Measurements from ENCODE around the gene TSPAN19. TPM values are rescaled to one million over a fixed set of nuclear protein-coding genes. Genes with fewer than 3 reads are reported as not detected.
"Not testable (repeated sequence)": the region's sequence is repeated elsewhere in the genome, so short reads cannot be mapped to it uniquely, and the experiment has no call there.

TSPAN19 gene
- total RNA-seq (2014; rRNA removed; shearing (Covaris generic)), result not detected in 2 replicates

DNA sequence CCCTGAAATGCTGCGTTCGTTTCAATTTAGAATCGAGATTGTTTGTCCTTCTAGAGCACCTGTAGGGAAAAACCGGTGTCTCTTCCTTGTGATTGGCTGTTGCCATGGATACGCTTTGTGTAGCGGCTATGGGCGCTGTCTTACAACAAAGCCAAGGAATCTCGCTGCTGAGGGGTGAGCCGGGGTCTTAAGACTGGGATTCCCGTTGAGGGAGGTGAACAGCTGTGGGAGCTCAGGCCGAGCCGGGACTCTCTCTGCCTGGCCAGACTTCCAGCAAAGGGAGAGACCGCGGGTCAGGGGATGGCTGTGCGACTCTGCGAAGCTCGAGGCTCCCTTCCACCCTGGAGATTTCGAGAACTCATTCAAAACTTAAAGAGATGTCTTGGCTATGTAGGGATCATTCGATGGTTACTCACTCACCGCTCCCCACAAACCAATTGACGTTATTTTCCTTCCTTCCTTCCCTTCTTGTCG, at the start of gene TSPAN19, which contains the start of gene LRRIQ1:
TSS of gene TSPAN19 (minus strand) at position 44 of the 474 bp plus-strand sequence. CDS start 6,331 bp downstream, outside the sequence.
TSS of gene LRRIQ1 (plus strand) at position 118 of the 474 bp plus-strand sequence. CDS start 1,826 bp downstream, outside the sequence.
- DNase-seq (ENCODE audit: low spot score), result peak; percentile 77

DNA sequence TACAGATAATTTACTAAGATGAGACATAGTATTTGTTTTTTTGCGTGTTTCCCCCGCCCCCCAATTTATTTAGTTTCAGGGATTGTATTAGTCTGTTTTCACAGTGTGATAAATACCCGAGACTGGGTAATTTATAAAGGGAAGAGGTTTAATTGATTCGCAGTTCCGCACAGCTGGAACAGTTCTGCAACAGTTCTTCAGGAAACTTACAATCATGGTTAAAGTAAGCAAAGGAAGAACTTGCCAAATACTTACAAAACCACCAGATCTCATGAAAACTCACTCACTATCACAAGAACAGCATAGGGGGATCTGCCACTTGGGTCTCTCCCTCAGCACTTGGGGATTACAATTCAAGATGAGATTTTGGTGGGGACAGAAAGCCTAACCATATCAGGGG, 49.0 kb upstream of the TSPAN19 start:
- no peak for DNase-seq (ENCODE audit: low spot score)

DNA sequence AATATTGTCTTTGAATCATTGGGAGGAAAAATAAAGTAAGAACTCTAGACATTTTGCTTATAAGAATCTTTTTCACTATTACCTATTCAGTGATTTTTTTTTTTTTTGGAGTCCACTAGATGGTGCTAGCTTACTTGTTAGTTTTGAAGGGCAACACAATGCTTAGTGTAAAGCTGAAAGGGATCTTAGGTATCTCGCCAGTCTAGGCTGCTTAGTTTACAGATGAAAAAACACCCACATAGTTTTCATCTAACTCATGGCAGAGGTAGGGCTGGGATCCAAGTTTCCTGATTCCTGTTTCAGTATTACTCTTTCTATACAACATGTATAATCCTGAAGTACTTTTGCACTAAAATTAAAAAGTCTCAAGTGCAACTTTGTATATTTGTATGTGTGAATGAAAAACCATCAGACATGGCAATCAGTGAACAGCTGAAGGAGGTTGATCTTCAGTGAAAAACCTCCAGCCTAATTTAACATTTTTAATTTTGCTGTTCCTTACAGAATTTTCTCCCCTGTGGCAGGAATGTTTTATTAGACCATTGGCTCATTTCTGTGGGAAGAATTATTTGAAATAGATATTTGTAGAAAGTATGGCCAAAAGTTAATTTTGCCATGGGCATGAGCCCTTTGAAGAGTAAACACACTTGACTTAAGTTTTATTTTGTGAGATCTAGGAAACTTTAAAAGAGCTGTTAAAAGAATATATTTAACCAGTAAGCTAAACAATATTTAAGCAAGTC, 40.8 kb upstream of the TSPAN19 start:
- DNase-seq (ENCODE audit: low spot score), result peak; percentile 82

DNA sequence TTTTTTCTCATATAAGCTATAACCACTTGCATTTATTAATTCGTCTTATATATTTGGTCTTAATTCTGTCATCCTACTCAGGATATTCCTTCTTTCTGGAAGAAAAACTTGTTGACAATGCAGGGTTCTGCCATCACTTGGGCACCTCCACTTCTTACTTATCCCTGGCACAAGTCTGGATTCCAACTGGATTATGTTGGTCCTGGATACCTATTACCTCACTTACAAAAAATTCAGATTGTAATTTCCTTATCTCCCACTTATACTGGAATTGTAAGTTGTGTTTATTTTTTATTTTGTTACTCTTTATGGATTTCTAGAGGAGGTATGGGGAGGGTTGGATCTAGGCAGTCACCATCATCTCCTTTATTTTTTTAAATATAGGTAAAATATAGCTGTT, 36.7 kb upstream of the TSPAN19 start:
- no peak for DNase-seq (ENCODE audit: low spot score)

DNA sequence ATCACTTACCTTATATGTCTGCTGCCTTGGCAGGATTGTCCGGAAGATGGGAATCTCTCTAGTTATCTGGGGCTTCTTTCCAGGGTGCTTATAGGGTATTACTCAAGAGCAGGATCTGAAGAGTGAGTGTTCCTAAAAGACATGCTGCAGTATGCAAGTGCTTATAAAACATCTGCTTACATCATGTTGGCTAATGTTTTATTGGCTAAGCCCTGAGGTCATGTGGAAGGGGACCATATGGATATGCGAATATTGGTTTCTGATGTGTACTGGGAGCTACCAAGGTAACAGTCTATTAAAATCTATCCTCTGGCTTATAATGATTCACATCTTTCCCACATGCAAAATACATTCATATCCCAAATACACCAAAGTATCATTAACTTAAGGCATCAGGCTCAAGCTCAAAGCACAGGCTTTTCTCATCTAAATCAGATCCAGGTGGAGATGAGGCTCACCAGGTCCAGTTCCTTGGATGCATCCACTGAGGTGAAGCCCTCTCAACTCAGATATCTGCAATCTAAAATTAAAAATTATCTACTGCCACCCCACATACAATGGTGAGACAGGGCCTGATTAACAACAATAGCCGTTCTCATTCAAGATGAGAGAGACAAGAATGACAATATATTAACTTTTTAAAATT, 29.9 kb upstream of the TSPAN19 start:
- no peak for DNase-seq (ENCODE audit: low spot score)

DNA sequence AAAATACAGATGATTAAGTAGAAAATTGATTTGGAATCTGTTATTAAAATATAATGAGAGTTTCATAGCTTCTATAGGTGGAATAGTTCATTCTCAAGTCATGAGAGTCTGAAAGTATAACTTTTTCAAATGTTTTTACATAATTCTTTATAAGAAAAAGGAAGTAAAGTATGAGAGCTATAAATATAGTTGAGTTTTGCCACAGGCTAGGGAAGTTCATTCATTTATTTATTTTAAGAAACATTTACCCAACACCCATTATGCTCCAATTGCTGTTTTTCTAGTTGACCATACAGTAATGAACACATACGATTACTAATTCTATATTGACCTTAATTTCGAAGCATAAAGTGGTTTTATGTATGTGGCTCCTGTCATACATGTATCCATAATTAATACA, 24.8 kb upstream of the TSPAN19 start:
- DNase-seq (ENCODE audit: low spot score), result no peak

DNA sequence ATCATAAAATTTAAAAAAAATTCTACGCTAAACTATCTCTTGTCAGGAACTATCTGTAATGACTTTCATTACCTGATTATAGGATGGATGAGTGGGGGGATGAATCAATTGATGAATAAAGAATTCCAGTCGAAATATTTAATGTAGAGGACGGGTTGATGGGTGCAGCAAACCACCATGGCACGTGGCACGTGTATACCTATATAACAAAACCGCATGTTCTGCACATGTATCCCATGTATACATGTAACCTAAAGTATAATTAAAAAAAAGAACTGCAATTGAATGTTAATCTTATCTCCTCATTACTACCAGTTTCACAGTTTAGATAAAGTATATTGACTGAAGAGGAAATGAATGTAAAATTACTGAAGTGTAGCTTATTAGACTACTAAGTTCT, 23.5 kb upstream of the TSPAN19 start:
- no peak for DNase-seq (ENCODE audit: low spot score)

DNA sequence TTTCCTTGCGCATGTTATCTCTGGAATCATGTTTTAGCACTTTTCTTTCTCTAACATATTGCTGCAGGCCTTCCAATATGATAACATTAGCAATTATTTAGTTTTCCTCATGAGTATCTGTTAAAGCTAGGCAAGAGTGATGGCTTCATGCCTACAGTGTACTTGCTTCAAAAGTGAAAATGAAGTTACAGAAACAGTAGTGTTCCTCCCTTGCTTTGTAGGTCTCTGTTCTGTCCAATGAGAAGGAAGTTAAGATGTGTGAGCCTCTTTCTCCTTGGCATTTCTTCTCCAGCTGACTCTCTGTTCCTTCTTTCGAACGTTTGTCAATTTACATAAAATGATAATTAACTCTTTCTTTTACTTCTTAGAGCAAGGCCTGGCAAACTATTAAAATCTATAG, 22.3 kb upstream of the TSPAN19 start:
- no peak for DNase-seq (ENCODE audit: low spot score)

DNA sequence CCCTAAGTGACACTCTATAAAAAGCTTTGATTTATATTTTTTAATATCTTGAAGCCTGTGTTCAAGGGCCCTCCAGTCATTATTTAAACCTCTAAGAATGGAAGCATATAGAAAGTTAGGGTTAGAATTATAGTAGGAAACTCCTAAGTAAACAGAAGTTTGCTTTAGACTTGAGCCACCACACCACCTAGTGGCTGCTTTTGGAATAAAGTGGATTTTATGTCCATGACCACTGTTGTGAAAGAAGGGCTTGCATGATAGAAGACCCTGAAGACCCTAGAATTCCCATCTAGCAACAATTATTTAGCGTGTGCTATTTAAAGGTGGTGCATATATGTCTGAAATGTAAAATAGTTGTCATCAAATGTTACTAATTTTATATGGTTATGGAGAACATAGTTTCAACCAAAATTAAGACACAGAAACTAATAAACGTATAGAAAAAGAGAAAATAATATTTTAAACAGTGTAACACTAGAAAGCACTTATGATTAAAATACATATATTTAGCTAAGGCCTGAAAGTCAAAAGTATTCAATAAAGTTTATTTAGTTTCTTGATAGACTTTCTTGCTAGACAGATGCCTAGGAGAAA, 21.4 kb upstream of the TSPAN19 start:
- DNase-seq (ENCODE audit: low spot score), result peak; percentile 35

DNA sequence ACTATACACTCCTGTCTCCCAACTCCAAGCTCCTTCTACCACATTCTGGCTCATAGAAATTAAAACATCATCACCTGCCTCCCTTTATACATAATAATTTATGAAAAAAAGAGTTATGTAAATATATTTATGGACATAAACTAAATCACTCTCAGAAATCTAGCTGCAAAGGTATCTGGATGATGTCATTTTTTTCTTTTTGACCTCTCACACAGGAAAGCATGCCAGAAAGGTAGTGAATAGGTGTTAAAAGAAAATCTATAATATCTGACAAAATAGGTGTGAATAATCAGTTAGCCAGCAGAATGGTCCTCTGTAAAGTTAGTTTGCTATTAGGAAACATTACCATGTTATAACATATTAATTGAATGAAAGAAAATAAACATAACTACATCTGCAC, 7.8 kb upstream of the TSPAN19 start:
- DNase-seq (ENCODE audit: low spot score), result no peak

DNA sequence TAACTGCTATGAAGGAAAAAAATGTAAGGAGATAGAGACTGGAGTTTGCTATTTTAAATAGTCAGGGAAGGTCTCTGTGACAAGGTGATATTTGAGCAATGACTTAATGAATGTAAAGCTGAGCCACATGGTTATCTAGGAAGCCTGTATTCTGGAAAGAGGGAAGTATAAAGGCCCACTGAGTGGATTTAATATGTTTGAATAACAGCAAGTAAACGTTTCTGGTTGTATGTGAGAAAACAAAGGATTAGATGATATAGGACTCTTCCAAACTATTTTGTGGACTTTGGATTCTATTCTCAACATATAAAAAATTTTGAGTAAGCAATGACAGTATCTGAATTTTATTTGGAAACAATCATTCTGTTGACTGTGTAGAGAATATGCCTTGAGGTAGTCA, 5.3 kb upstream of the TSPAN19 start:
- no peak for DNase-seq (ENCODE audit: low spot score)

DNA sequence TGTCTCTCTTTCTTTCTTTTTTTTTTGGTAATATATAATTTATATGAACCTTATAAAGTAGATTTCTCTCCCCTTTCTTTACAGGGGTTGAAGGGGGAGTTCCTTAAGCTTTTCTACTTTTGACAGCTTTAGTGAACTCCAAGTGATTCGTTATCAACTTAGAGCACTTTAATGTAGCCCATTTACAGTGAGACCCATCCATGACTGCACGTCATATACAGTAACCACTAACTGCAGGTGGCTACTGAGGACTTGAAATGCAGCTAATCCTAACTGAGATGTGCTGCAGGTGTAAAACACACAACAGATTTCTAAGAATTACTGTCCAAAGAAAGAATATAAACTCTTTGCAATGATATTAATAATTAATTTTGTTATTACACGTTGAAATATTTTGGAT, 656 bp upstream of the TSPAN19 start:
- no peak for DNase-seq (ENCODE audit: low spot score)

DNA sequence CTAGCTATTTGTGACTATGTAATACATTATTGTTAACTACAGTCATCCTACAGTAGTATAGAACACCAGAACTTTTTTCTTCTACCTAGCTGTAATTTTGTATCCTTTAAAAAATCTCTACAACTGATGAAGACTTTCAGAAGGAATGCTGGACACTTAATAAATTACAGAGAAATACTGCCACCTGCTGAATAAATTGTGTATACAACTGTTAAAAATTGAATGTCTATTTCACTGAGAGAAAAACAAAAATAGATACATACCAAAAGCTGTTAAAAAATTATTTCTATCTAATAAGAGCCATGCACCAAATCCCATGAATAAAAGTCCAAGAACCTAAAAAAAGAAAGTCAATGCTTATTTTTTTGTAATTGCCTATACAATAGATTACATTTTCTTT, 6.6 kb downstream of the TSPAN19 start:
- DNase-seq (ENCODE audit: low spot score), result peak; percentile 32

DNA sequence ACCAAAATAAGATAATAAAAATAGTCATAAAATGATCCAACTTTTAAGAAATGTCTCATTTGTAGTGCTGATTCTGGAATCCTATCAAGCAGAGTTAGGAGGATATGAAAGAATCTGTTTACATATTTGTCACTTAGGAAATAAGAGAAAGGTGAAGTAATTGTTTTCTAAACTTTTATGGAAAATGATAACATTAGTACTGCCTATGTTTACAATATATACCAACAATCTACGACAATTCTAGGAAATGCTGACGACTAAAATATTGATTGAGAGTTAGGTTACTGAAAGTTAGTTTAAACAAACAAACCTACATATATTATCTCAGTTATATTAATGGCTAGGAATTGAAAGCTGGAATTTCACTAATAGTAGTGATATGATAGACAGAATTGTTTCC, 18.0 kb downstream of the TSPAN19 start:
- no peak for DNase-seq (ENCODE audit: low spot score)

DNA sequence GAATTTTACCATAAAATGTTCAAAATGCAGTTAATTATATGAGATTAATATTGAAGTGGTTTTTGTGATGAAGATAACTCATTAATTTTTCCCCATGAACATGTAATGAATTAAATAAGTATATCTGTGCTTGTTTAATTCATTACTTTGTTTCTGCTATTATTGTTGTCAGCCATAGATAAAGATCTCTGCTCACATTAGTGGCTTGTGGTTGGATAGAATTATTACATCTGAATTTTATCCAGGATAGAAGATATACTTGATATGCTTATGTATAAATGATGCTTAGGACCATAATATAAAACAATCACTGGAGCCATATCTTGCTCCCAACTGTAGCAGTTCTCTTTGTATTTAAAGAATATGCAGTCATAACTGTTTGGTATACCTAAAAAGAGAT, 18.5 kb downstream of the TSPAN19 start:
- DNase-seq (ENCODE audit: low spot score), result no peak

DNA sequence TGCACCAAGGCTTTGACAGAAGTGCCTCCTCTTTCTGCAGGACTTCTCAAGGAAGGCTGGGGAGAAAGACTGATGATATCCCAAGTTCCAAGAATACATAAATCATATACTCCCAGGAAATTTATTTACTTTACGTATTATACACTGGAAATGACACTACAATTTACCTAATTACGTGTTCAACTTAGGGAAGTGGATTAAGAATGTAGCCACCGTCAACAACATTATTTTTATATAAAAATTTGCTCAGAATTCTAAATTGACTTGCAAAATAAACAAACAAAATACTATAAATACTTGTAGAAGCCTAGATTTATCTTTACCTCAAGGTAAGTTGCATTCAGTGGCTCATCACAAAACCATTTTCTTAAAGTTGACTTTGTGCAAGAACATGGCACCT, 18.9 kb downstream of the TSPAN19 start:
- no peak for DNase-seq (ENCODE audit: low spot score)

DNA sequence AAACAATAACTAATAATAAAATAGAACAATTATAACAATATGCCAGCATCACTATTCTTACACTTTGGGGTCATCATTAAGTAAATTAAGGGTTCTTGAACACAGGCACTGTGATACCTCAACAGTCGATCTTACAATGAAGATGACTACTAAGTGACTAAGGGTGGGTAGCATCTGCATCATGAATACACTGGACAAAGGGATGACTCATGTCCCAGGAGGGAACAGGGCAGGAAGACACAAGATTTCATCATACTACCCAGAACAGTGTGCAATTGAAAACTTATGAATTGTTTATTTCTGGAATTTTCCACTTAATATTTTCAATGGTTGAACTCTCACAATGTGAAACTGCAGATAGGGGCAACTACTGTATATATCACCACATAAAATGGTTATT, 19.7 kb downstream of the TSPAN19 start:
- DNase-seq (ENCODE audit: low spot score), result peak; percentile 85

DNA sequence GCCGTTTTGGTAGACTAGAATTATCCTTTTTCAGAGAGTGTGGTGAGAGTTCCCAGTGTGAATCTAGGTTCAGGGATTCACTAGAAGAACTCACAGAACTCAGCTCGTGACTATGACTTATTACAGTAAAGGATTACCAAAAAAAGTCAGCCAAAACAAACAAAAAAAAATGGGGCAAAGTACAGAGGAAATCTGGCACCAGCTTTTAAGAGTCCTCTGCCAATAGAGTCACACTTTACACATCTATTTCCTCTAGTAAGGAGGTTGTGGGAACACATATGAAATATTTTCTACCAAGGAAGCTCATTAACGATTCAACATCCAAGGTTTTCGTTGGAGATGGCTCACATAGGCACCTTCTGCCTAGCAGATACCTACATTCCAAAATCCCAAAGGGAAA, 28.2 kb downstream of the TSPAN19 start:
- peak; percentile 9 for DNase-seq (ENCODE audit: low spot score)

DNA sequence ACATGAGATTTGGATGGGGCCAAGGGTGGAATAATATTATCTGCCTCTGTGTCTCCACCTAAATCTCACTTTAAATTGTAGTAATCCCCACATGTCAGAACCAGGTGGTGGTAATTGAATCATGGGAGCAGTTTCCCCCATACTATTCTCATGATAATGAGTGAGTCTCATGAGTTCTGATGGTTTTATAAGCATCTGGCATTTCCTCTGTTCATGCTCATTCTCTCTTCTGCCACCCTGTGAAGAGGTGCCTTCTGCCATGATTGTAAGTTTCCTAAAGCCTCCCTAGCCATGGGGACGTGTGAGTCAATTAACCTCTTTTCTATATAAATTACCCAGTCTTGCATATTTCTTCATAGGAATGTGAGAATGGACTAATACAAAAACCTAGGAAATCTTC, 29.9 kb downstream of the TSPAN19 start:
- no peak for DNase-seq (ENCODE audit: low spot score)

DNA sequence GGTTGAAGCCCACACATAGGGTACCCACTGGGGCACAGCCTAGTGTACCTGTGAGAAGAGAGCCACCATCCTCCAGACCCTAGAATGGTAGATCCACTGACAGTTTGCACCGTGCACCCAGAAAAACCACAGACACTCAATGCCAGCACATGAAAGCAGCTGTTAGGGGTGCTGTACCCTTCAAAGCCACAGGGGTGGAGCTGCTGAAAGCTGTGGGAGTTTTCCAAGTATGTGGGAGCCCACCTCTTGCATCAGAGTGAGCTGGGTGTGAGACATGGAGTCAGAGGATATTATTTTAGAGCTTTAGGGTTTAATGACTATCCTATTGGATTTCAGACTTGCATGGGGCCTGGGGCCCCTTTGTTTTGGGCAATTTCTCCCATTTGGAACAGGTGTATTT, 30.5 kb downstream of the TSPAN19 start:
- DNase-seq (ENCODE audit: low spot score), result no peak

DNA sequence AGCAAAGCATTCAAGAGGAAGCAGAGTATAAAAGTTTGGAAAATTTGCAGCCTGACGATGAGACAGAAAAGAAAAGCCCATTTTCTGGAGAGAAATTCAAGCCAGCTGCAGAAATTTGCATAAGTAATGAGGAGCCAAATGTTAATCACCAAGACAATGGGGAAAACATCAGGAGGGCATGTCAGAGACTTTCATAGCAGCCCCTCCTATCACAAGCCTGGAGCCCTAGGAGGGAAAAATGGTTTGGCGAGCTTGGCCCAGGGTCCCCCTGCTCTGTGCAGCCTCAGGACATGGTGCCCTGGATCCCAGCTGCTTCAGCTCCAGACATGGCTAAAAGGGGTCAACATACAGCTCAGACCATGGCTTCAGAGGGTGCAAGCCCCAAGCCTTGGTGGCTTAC, 31.0 kb downstream of the TSPAN19 start:
- DNase-seq (ENCODE audit: low spot score), result not testable (repeated sequence)

DNA sequence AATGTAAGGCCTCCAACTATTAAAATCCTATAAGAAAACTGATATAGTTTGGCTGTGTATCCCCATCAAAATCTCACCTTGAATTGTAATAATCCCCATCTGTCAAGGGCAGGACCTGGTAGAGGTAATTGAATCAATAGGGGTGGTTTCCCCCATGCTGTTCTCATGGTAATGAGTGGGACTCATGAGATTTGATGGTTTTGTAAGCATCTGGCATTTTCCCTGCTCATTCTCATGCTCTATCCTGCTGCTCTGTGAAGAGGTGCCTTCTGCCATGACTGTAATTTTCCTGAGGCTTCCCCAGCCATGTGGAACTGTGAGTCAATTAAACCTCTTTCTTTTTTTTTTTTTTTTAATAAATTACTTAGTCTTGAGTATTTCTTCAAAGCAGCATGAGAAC, 31.9 kb downstream of the TSPAN19 start:
- DNase-seq (ENCODE audit: low spot score), result no peak

DNA sequence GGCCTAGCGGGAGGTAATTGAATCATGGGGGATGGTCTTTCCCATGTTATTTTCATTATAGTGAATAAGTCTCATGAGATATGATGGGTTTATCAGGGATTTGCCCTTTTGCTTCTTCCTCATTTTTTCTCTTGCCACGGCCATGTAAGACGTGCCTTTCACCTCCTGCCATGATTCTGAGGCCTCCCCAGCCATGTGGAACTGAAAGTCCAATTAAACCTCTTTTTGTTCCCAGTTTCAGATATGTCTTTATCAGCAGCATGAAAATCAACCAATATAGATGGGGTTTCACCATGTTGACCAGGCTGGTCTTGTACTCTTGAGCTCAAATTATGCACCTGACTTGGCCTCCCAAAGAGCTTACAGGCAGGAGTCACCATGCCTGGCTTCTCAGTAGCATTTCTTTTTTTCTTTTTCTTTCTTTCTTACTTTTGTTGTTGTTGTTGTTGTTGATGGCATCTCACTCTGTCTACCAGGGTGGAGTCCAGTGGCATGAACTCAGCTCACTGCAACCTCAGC, 33.2 kb downstream of the TSPAN19 start:
- DNase-seq (ENCODE audit: low spot score), result no peak
